RWPE2 (cell line): Measurements from ENCODE around the gene SRGAP2B.
A peak's percentile ranks its signal among the peaks of the same experiment; 100 is the strongest.
"Not testable (repeated sequence)": the region's sequence is repeated elsewhere in the genome, so short reads cannot be mapped to it uniquely, and the experiment has no call there.

Experiments
- ATAC-seq: fragments of 200-7000 bp; cut with Tn5 transposase; 3 replicates; pipeline ENCODE4 v1.9.1; 2021; ENCODE audit warnings: low read depth
- DNase-seq: peaks from one replicate; pipeline ENCODE4 v3.0.0-alpha.2; 2020; ENCODE audit warnings: low spot score
- H3K27ac ChIP-seq: fragments of 450-650 bp; 2 replicates; pipeline ENCODE4 v1.5.1; 2017; ENCODE audit warnings: mild to moderate bottlenecking; ENCODE audit not compliant: poor library complexity, severe bottlenecking
- H3K27me3 ChIP-seq: fragments of 250-450 bp; sonication (Bioruptor Pico); 2 replicates; pipeline ENCODE4 v1.5.1; 2021; ENCODE audit warnings: mild to moderate bottlenecking, moderate library complexity; ENCODE audit not compliant: insufficient read depth, poor library complexity, severe bottlenecking
- H3K36me3 ChIP-seq: fragments of 250-450 bp; sonication (Bioruptor Pico); 2 replicates; pipeline ENCODE4 v1.5.1; 2020; ENCODE audit warnings: low read depth, mild to moderate bottlenecking, moderate library complexity
- H3K4me1 ChIP-seq: fragments of 250-450 bp; sonication (Bioruptor Pico); 2 replicates; pipeline ENCODE4 v1.5.1; 2021; ENCODE audit warnings: mild to moderate bottlenecking, moderate library complexity; ENCODE audit not compliant: insufficient read depth, poor library complexity, severe bottlenecking
- H3K4me3 ChIP-seq: fragments of 250-450 bp; sonication (Bioruptor Pico); 2 replicates; pipeline ENCODE4 v1.5.1; 2021; ENCODE audit warnings: mild to moderate bottlenecking, moderate library complexity; ENCODE audit not compliant: severe bottlenecking
- H3K9me3 ChIP-seq: fragments of 250-450 bp; sonication (Bioruptor Pico); 2 replicates; pipeline ENCODE4 v1.5.1; 2021; ENCODE audit warnings: mild to moderate bottlenecking, moderate library complexity; ENCODE audit not compliant: severe bottlenecking

SRGAP2B gene

DNA sequence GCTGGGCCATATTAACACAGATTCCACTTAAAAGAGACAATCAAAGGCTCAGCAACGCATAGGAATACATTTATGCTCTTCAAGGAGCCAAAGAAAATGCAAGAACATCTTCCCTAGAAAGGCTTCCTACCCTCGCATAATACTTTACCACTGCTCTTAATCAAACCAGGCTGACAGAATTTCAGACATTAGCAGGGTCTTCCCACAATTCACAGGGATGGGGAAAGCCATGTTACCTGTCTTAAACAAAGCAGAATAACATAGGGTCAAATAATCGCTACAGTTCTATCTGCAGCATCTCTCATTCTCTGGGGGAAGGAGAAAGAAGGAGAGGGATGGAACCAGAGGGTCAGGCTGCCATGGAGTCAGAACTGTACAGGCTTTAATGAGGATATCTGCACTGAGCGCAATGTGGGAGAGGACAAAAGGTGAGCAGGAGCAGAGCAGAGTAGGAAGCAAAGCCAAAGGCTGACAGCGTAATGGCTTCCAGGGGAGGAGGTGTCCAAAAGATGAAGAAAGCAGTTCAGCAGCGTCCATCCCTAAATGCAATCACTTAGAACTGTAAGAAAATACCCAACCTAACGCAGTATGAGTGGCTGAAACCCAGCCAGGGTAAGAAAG, 109.5 kb downstream of the SRGAP2B start:
- H3K36me3 ChIP-seq, H3K4me3 ChIP-seq, H3K27ac ChIP-seq, H3K27me3 ChIP-seq, H3K4me1 ChIP-seq, DNase-seq, ATAC-seq, H3K9me3 ChIP-seq: not testable (repeated sequence)

DNA sequence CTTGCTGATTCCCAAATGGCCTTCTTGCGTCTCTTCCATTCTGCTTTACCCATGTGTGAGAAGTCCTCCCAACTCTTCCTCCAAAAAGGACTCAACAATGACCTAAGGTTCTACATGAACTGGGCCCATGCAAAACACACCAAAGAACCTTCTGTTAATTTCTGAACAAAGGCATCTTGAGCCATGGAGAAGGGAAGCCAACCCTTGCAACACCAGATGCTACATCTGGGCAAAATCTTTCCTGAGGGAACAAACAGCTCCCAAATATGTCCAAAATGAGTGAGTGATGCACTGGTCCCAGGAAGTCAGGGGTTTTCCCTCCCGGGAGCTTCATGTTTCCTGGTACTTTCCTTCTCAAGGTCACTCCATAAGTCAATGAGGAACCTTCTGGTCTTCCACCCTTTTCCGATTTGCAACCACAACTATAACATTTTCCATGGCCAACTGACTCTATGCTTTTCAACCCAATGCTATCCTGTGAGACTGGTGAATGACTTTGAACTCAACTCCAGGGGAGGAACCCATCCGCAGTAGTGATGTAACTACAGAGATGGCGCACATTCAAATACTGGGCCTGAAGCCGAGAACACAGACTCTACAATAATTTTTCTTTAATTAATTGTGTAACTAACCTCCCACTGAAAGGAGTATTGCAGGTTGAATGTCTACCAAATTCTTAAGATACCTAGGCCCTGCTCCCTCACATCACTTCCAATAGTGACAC, 112.2 kb downstream of the SRGAP2B start:
- ATAC-seq, H3K9me3 ChIP-seq, H3K36me3 ChIP-seq, H3K4me3 ChIP-seq, H3K4me1 ChIP-seq, H3K27ac ChIP-seq, H3K27me3 ChIP-seq, DNase-seq: not testable (repeated sequence)

GRCh38 chr1:144981157-144981556, 114.0 kb downstream of the SRGAP2B start:
- ATAC-seq, H3K36me3 ChIP-seq, H3K27me3 ChIP-seq, H3K4me1 ChIP-seq, H3K4me3 ChIP-seq, DNase-seq, H3K9me3 ChIP-seq, H3K27ac ChIP-seq: not testable (repeated sequence)

GRCh38 chr1:144979960-144980595, 115.0 kb downstream of the SRGAP2B start:
- not testable (repeated sequence) for H3K4me1 ChIP-seq, H3K4me3 ChIP-seq, H3K27ac ChIP-seq, DNase-seq, H3K27me3 ChIP-seq, H3K9me3 ChIP-seq, H3K36me3 ChIP-seq
- peak; percentile 82 for ATAC-seq

DNA sequence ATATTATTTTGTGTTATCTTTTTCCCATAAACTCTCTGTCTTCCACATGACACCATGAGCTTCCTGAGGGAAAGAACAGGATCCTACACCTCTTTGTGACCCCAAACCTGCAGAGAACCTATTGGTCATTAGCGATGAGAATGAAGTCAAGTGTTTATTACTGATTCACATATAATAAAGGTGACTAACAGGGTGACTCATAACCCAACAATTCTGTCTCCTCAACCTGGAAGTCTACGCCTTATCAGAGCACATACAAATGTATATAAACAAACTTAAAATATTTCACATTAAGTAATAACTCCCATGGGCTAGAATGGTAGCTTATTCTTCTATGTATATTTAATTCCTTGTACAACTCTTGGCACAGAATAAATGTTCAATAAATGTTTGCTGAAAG, 117.3 kb downstream of the SRGAP2B start:
- H3K4me3 ChIP-seq, H3K27me3 ChIP-seq, H3K9me3 ChIP-seq, H3K4me1 ChIP-seq, H3K27ac ChIP-seq, H3K36me3 ChIP-seq, DNase-seq: not testable (repeated sequence)
- ATAC-seq = peak; percentile 87

DNA sequence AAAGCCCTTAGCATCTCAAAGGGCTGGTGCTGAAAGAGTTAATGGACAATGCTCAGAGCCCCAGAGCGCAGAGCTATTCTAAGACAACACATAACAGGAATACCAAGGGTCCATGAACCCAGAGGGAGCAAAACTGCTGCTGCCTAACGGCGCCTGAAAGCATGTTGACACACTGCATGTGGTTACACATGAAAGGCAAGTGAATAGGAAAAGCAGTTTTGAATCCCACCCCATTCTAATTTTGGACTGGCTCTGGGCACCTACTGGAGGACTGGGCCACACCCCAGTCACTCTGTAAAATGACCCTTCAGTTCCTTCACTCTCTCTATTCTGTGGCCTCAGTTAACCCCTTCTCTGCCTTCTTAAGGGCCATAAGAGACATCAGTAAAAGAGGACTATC, 123.2 kb downstream of the SRGAP2B start:
- H3K27ac ChIP-seq, H3K4me3 ChIP-seq, H3K36me3 ChIP-seq, ATAC-seq, DNase-seq, H3K4me1 ChIP-seq, H3K27me3 ChIP-seq, H3K9me3 ChIP-seq: not testable (repeated sequence)

DNA sequence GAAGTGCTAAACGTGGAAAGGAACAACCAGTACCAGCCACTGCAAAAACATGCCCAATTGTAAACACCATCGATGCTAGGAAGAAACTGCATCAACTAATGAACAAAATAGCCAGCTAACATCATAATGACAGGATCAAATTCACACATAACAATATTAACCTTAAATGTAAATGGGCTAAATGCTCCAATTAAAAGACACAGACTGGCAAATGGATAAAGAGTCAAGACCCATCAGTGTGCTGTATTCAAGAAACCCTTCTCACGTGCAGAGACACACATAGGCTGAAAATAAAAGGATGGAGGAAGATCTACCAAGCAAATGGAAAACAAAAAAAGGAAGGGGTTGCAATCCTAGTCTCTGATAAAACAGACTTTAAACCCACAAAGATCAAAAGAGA, 128.6 kb downstream of the SRGAP2B start:
- ATAC-seq, H3K27me3 ChIP-seq, H3K9me3 ChIP-seq, DNase-seq, H3K27ac ChIP-seq, H3K4me1 ChIP-seq, H3K36me3 ChIP-seq, H3K4me3 ChIP-seq: not testable (repeated sequence)

DNA sequence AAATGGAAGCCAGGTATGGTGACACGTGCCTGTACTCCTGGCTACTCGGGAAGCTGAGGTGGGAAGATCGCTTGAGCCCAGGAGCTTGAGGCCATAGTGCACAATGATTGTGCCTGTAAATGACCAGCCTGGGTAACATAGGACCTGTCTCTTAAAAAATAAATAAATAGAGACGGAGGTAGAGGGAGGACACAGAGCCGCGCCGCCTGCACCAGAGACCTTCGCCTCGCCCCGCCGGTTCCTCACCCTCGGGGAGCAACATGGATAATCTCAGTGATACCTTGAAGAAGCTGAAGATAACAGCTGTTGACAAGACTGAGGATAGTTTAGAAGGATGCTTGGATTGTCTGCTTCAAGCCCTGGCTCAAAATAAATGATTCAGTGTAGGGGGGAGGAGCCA, 130.4 kb downstream of the SRGAP2B start:
- H3K27ac ChIP-seq, H3K27me3 ChIP-seq, H3K36me3 ChIP-seq, H3K4me1 ChIP-seq, H3K9me3 ChIP-seq, ATAC-seq, H3K4me3 ChIP-seq, DNase-seq: not testable (repeated sequence)

- not testable (repeated sequence) for H3K9me3 ChIP-seq, H3K27ac ChIP-seq, H3K4me1 ChIP-seq, H3K27me3 ChIP-seq, DNase-seq, H3K36me3 ChIP-seq, H3K4me3 ChIP-seq
- ATAC-seq = peak; percentile 65; the same call in 2 of the 3 replicates
These were observed 130.9 kb downstream of the SRGAP2B start for GRCh38 chr1:144964186-144964585.

DNA sequence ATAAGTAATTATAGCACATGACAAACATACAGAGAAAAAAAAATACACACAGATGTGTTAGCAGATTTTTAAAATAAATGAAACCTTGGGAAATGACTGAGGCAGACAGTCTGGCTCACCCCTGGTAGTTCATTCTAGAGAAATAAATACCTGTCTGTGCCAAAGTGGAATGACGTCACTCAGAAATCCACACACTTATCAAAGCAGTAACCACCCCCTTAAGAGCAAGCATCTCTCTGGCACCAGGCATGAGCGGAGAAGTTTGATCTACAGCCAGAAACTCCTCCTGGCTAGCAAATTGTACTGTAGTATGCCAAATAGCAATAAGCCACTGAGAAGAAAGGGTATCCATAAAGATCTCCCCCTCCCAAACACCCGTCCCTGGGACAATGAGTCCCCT, 131.6 kb downstream of the SRGAP2B start:
- ATAC-seq, DNase-seq, H3K27ac ChIP-seq, H3K27me3 ChIP-seq, H3K36me3 ChIP-seq, H3K9me3 ChIP-seq, H3K4me3 ChIP-seq, H3K4me1 ChIP-seq: not testable (repeated sequence)

DNA sequence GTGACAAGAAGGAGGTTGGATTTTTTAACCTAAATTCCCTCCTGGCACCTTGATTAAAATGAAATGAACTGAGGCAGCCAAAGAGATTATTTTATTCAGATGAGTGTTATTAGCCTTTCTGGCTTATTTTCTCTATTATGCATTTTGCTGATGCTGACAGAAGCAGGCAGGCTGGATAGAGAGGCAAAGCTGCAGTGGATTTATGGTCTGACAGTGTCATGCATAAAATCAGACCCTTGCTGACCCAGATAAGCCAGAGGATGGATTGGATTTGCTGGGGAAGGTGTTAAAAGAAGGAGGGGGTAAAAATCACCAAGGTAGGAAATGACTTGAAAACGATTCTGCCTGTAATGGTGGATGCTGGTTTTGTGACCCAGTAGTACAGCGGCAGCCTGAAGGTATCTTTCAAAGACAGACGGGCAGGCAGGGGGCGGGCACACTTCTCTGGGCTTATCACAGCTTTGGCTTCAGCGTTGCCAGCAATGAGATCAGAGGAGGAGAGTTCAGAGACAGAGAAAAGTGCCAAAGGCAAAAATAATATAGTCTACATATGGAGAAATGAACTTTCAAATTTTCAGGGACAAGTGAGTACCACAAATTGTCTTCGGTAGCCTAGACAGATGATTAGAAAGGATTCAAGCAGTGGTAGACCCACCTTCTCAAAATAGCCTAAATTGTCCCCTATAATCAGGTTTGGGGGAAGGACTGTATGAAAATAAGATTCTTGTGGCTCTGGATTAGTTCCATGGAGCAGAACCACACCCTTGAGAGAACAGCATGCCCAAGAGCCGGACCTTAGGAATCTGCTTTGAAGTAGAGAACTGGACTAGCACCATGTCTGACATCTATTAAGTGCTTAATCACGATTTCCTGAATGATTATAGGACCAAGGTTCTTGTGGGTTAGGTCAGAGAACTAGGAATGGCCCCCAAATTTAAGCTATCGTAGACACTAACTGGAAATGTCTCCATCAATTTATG, 133.2 kb downstream of the SRGAP2B start:
- H3K4me1 ChIP-seq, H3K27me3 ChIP-seq, H3K9me3 ChIP-seq, DNase-seq, H3K36me3 ChIP-seq, H3K27ac ChIP-seq, ATAC-seq, H3K4me3 ChIP-seq: not testable (repeated sequence)
